Left ventricle myocardium inferior (tissue), 1 donor: ENCODE measurements around the gene PTGER3. TPM values are rescaled to one million over a fixed set of nuclear protein-coding genes. Genes with fewer than 3 reads are reported as not detected.
"Not testable (repeated sequence)": the region's sequence is repeated elsewhere in the genome, so short reads cannot be mapped to it uniquely, and the experiment has no call there.

Experiments
- DNase-seq: peaks from one replicate; pipeline ENCODE4 v3.0.0-alpha.2; 2020
- H3K27ac ChIP-seq: fragments of 200-600 bp; replicated peaks from 2 replicates; pipeline ENCODE4 v1.8.0; 2021
- H3K27me3 ChIP-seq: fragments of 200-600 bp; 2 replicates; pipeline ENCODE4 v1.8.0; 2021; ENCODE audit warnings: low read depth
- H3K36me3 ChIP-seq: fragments of 200-600 bp; 2 replicates; pipeline ENCODE4 v1.8.0; 2021
- H3K4me1 ChIP-seq: fragments of 200-600 bp; 2 replicates; pipeline ENCODE4 v1.8.0; 2021
- H3K4me3 ChIP-seq: fragments of 200-600 bp; 2 replicates; pipeline ENCODE4 v1.8.0; 2021; ENCODE audit warnings: mild to moderate bottlenecking, moderate library complexity
- H3K9me3 ChIP-seq: fragments of 200-600 bp; replicated peaks from 2 replicates; pipeline ENCODE4 v1.8.0; 2021
- CTCF ChIP-seq: fragments of 200-600 bp; IDR thresholded peaks from 2 replicates; pipeline ENCODE4 v1.8.0; 2021; ENCODE audit warnings: antibody characterized with exemption, mild to moderate bottlenecking, borderline replicate concordance
- intact Hi-C: fragments of 100-400 bp; cut with micrococcal nuclease; formaldehyde crosslinking; loops from one replicate; pipeline ENCODE4 v1.11.0; 2022
- total RNA-seq: library from RNA; stranded (reverse); fragmentation: NEBNext Ultra II Directional; extraction: Animal tissue kit (Norgen Biotek cat#: 25700); gene quantifications from one replicate; pipeline ENCODE4 v1.2.1, GENCODE V29; 2021
- donor health status: DM: no; HTN: yes; CAD: no; lungs with severe emphysema.

Gene PTGER3
- total RNA-seq, 1 donor from 2014 or later, result 2.6 TPM

GRCh38 chr1:70947835-70948234 is 99.8 kb downstream of the PTGER3 start:
- Histone ChIP-seq H3K4me3 (no peak overlapping the region), H3K4me1 (no peaks in the 10 kb centered on the region), H3K9me3 (no peaks in the 10 kb centered on the region), H3K27me3 (no peaks in the 10 kb centered on the region), H3K27ac (no peak overlapping the region), H3K36me3 (no peaks in the 10 kb centered on the region)
- DNase-seq, result no peak
- no peak for TF ChIP-seq CTCF
- intact Hi-C loops, result no loop called here

GRCh38 chr1:70945676-70946075 is 101.9 kb downstream of the PTGER3 start:
- Histone ChIP-seq H3K4me3 (no peak overlapping the region), H3K9me3 (no peaks in the 10 kb centered on the region), H3K27me3 (no peaks in the 10 kb centered on the region), H3K4me1 (no peaks in the 10 kb centered on the region), H3K27ac (no peak overlapping the region), H3K36me3 (no peaks in the 10 kb centered on the region)
- DNase-seq, result no peak
- intact Hi-C loops, result no loop called here
- no peak for TF ChIP-seq CTCF

DNA sequence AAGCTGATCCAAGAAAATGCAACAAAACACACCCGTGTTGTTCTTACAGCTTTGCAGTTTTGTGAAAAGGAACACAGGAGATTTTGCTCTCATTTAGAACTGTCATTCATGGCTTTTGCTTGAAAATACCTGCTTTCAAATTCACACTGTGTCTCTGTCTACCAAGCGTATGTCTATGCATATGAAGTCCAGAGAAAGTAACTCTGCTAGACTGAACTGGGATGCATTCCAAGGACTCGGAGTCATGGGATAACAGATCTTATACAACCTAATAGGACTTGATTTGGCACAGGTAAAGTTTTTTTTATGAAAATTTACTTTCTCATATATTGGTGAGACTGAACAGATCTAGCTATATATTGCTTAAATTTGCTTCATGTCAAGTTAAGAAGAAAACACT is 102.4 kb downstream of the PTGER3 start:
- H3K27ac ChIP-seq, result no peak overlapping the region
- H3K36me3 ChIP-seq, result no peaks in the 10 kb centered on the region
- DNase-seq, result no peak
- TF ChIP-seq CTCF, result no peak
- no peaks in the 10 kb centered on the region for H3K4me1 ChIP-seq
- H3K27me3 ChIP-seq, result no peaks in the 10 kb centered on the region
- intact Hi-C loops, result no loop called here
- no peak overlapping the region for H3K4me3 ChIP-seq
- no peaks in the 10 kb centered on the region for H3K9me3 ChIP-seq

GRCh38 chr1:70941563-70941962 is 106.1 kb downstream of the PTGER3 start:
- no peak for DNase-seq
- Histone ChIP-seq H3K27ac (no peak overlapping the region), H3K36me3 (no peaks in the 10 kb centered on the region), H3K27me3 (no peaks in the 10 kb centered on the region), H3K9me3 (no peaks in the 10 kb centered on the region), H3K4me1 (no peaks in the 10 kb centered on the region), H3K4me3 (no peak overlapping the region)
- TF ChIP-seq CTCF, result no peak
- intact Hi-C loops, result no loop called here

DNA sequence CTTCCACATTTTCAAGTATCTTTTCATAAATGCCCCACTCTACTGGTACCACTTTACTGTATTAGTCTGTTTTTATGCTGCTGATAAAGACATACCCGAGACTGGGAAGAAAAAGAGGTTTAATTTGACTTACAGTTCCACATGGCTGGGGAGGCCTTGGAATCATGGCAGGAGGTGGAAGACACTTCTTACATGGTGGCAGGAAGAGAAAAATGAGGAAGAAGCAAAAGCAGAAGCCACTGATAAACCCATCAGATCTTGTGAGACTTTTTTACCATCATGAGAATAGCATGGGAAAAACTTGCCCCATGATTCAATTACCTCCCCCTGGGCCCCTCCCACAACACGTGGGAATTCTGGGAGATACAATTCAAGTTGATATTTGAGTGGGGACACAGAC is 107.2 kb downstream of the PTGER3 start:
- intact Hi-C loops, H3K27me3 ChIP-seq, H3K4me3 ChIP-seq, H3K36me3 ChIP-seq, H3K27ac ChIP-seq, DNase-seq, H3K9me3 ChIP-seq, H3K4me1 ChIP-seq: not testable (repeated sequence)

DNA sequence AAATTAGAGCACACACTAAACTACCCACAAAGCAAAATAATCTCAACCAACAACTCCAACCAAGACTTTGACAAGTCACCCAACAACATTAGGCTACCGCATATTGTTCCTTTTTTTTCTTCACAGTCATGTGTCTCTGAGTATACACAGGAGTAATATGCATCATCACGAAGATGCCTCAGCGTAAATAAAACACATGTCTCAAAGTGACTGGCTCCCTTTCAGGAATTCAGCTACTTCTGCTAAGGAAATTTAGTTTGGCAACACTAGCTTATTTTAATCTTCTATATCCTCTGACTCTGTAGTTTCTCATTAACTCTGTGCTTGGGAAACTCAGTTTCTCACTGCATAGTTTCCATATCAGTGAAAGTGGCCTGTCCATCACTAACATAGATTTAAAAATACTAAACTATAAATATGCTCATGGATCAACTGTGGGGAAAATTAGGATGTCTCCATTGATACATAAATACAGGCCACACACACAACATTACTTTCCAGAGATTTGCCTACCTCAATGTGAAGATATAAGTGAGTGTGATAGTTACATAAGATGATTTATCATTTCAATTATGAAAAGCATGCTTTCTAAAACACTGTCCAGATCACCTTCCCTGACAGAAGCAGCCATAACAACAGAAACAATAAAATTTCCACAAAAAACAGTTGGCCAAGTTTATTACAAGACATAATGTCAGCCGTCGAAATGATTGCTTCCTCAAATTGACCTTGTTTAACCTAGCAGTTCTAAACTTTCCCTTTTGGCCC is 113.2 kb downstream of the PTGER3 start:
- no peak for DNase-seq
- H3K36me3 ChIP-seq, result no peaks in the 10 kb centered on the region
- no peak for TF ChIP-seq CTCF
- peaks cover 6% of the 10 kb centered on the region for H3K27me3 ChIP-seq
- no peak overlapping the region for H3K27ac ChIP-seq
- intact Hi-C loops, result no loop called here
- no peak overlapping the region for H3K4me3 ChIP-seq
- H3K4me1 ChIP-seq, result no peaks in the 10 kb centered on the region
- H3K9me3 ChIP-seq, result no peaks in the 10 kb centered on the region
